ENCODE data around the gene CNOT11. TPM values are rescaled to one million over a fixed set of nuclear protein-coding genes. Genes with fewer than 3 reads are reported as not detected.
A peak's percentile ranks its signal among the peaks of the same experiment; 100 is the strongest.
"Not testable (repeated sequence)": the region's sequence is repeated elsewhere in the genome, so short reads cannot be mapped to it uniquely, and the experiment has no call there.

CNOT11 gene
- total RNA-seq, 2 donors from 2014 or later, result 50.6 to 55.5 TPM

GRCh38 chr2:101240694-101241093, 12.0 kb upstream of the CNOT11 start:
- intact Hi-C loops (cut with DNase I, micrococcal nuclease); DNase-seq; ATAC-seq: not testable (repeated sequence)

GRCh38 chr2:101241158-101241557, 11.5 kb upstream of the CNOT11 start:
- intact Hi-C loops (cut with DNase I, micrococcal nuclease), result no loop called here
- no peak for DNase-seq
- ATAC-seq, result no peak

DNA sequence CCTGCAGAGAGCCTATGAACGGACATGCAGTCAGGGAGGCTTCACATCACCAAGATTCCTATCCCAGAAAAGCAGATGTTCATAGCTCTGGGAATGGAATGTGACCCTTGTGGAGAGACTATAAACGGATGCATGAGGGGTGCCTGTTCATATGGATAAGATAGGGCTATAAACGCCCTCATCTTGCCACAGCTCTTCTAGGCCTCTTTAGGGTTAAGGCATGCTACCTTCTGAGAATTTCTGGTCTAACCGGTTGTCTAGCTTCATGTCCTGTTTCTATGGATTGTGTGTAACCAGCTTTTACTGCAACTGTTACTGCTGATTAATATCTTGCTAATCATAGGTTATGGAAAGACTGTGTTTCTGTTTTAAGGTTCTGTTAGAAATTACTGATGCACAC, 8.3 kb upstream of the CNOT11 start:
- intact Hi-C loops (cut with DNase I, micrococcal nuclease), result not testable (repeated sequence)

GRCh38 chr2:101244899-101245298, 7.8 kb upstream of the CNOT11 start:
- peak; percentile 71 for ATAC-seq
- DNase-seq; intact Hi-C loops (cut with DNase I, micrococcal nuclease): not testable (repeated sequence)

More for the DNA sequence above, 8.3 kb upstream of the CNOT11 start:
- not testable (repeated sequence) for DNase-seq
- peak; percentile 15 for ATAC-seq

DNA sequence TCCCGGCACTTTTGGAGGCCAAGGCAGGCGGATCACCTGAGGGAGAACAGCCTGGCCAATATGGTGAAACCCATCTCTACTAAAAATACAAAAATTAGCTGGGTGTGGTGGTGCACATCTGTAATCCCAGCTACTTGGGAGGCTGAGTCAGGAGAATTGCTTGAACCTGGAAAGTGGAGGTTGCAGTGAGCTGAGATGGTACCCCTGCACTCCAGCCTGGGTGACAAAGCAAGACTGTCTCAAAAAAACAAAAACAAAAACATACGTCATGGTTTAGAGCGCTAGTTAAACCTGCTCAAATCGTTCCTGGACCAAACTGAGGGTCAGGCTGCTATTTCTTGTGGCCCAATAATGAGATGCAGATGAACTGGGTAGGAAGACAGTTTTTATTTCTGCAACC, 7.2 kb upstream of the CNOT11 start:
- ATAC-seq, result peak; percentile 17
- intact Hi-C loops (cut with DNase I, micrococcal nuclease); DNase-seq: not testable (repeated sequence)

DNA sequence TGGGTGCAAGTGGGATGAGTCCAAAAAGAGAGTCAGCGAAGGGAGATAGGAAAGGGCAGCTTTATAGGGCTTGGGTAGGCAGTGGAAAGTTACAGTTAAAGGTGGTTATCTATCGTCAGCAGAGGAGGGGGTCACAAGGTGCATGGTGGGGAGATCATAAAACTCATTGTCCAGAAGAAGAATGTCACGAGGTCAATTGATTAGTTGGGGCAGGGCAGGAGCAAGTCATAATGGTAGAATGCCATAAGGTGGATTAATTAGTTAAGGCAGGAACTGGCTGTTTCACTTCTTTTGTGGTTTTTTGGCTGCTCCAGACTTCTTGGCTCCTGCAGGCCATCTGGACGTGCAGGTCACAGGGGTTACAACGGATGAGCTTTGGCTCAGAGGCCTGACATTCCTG, 3.9 kb upstream of the CNOT11 start:
- DNase-seq; intact Hi-C loops (cut with DNase I, micrococcal nuclease); ATAC-seq: not testable (repeated sequence)

GRCh38 chr2:101249826-101250225, 2.9 kb upstream of the CNOT11 start:
- ATAC-seq (no peak), DNase-seq (no peak)
- intact Hi-C loops (cut with DNase I, micrococcal nuclease), result no loop called here

- DNase-seq, result peak; percentile 37 to 53
- ATAC-seq; intact Hi-C loops (cut with DNase I, micrococcal nuclease): not testable (repeated sequence)
Measured at GRCh38 chr2:101251246-101251781, 1.4 kb upstream of the CNOT11 start.

GRCh38 chr2:101251844-101252407, 760 bp upstream of the CNOT11 start:
- peak; percentile 58 to 61 for DNase-seq
- intact Hi-C loops (cut with DNase I, micrococcal nuclease), result no loop called here
- peak; percentile 63 for ATAC-seq

DNA sequence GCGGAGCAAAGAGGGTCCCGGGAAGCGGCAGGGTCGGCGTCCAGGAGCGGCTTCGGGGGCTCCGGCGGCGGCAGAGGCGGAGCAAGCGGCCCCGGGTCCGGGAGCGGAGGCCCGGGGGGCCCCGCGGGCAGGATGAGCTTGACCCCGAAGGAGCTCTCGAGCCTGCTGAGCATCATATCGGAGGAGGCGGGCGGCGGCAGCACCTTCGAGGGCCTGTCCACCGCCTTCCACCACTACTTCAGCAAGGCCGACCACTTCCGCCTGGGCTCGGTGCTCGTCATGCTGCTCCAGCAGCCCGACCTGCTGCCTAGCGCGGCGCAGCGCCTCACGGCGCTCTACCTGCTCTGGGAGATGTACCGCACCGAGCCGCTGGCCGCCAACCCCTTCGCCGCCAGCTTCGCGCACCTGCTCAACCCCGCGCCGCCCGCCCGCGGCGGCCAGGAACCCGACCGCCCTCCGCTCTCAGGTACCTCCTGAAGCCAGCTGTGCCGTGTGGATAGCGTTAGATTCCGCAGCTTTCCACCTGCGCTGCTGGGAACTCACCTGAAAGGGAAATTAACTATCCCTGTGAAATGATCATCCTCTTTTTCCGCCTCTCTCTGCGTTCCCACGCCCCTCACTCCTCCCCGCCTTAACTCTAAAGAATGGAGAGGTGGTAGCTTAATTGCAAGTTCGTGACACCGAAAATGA, 472 bp downstream of the CNOT11 start:
- peak; percentile 68 for ATAC-seq
- intact Hi-C loops (cut with DNase I, micrococcal nuclease), result no loop called here
- peak; percentile 69 to 81 for DNase-seq

DNA sequence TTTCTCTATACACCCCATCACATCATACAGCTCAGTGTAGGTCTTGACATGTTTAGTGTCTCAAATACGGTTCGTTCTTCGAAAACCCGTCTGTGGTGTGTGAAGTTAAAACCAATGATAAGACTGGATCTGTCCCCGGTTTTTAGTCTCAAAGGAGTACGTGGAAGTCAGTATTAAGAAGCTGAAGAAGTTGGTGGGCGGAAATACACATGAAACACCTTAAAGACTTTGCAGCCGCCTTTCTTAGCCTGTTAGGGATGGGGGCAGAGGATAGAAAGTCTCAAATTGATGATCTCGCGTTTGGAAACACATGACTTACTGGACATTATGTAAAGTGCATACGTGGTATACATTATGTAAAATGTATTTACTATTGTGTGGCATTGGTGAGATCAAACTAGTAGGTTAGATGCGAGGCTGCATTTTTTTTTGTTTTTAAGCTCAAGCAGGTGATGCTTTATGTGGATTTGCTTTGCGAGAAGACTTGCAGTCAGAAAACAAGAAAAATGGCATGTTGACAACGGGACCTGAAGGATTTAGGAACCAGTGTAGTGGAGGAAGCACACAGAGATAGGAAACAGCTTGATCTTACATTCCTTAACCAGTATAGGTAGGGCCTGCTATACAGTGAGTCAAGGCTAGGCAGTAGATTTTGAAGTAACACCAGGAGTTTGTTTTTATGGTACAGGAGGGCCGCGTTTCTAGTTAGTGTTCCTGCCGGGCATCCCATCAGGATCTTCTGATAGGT, 1.2 kb downstream of the CNOT11 start:
- ATAC-seq (no peak), DNase-seq (no peak)
- intact Hi-C loops (cut with DNase I, micrococcal nuclease), result no loop called here

DNA sequence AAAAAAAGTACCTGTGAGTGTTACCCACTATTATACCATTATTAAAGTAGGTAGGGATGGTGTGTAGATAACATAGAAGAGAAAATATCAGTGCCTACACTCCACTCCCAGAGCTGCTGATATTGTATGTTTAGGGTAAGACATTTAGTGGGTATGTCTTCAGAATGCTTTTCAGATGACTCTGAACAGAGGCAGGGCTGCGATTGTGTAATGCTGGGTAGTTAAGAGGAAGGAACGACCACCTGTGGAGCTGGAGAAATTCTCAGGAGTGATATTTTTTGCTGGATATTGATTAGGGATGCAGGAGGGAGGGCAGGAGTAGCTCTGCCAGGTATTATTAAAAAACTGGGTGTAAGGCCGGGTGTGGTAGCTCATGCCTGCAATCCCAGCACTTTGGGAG, 2.8 kb downstream of the CNOT11 start:
- intact Hi-C loops (cut with DNase I, micrococcal nuclease), result no loop called here
- ATAC-seq (no peak), DNase-seq (no peak)

GRCh38 chr2:101256316-101256715, 3.6 kb downstream of the CNOT11 start:
- intact Hi-C loops (cut with DNase I, micrococcal nuclease), result no loop called here
- DNase-seq, result no peak
- ATAC-seq, result no peak

GRCh38 chr2:101258804-101259203, 6.1 kb downstream of the CNOT11 start:
- ATAC-seq, result no peak
- intact Hi-C loops (cut with DNase I, micrococcal nuclease), result no loop called here
- no peak for DNase-seq

DNA sequence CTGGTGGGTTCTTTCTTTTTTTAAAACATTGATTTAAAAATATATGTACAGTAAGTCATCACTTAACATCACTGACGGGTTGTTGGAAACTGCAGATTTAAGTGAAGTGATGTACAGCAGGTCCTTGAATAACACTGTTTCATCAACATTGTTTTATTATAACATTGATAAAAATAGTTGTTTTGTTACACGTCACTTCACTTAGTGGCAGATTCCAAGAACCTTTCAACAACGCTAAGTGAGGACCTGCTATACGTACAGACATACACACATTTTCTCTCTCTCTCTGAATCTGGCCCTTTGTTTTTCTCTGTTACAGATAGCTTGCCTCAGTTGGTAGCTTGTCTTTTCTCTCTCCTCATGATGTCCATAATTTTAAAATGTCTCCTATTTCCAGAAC, 9.5 kb downstream of the CNOT11 start:
- intact Hi-C loops (cut with DNase I, micrococcal nuclease), result no loop called here
- ATAC-seq (no peak), DNase-seq (no peak)

DNA sequence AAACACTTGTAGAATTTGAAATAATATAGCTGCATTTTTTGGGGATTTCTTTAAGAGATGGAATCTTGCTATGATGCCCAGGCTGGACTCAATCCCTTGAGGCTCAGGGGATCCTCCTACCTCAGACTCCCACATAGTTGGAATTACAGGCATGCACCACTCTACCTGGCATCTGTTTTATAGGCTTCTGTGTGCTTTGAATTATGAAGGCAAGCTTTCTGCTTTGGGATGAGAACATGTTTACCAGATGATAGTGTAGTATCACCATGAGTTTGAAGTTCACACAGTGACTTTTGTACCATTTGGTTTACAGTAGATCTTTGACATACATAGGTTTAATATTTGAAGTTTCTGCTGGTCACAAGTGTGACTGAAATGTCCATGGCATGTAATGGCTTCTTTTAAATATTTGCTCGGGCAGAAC, 10.7 kb downstream of the CNOT11 start:
- ATAC-seq (peak; percentile 26), DNase-seq (no peak)
- intact Hi-C loops (cut with DNase I, micrococcal nuclease), result no loop called here

DNA sequence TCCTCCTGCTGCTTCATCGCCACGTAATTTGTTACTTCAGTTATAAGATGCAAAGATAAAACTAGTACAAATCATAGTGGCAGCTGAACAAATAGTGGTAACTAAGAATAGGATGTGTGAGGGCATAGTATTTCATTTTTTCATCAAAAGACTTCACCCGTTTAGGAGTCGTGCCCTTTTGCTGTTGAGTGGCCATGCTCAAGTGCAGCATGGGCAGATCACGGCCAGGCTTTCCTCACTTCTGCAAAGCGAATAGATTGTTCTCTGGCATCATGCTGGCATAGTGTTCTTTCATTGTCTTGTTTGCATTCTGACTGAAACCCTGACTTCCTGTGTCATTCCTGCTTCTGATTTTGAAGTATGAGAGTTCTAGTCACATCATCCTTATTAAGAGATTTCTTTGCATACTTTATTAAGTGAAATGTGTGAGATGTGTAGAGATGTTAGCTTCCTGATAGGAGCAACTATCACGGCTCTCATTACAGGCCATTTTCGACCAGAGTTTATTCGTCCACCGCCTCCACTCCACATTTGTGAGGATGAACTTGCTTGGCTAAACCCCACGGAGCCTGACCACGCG, 11.8 kb downstream of the CNOT11 start:
- intact Hi-C loops (cut with DNase I, micrococcal nuclease), result no loop called here
- no peak for ATAC-seq
- no peak for DNase-seq

- DNase-seq (peak; percentile 76 to 89), ATAC-seq (peak; percentile 93)
- intact Hi-C loops (cut with DNase I, micrococcal nuclease), result no loop called here
Measured at GRCh38 chr2:101265893-101266499, 13.3 kb downstream of the CNOT11 start.

Data from left colon (tissue), 2 donors.